Uterus (tissue), 2 donors: ENCODE results near the gene MYH13.

Experiments used
- CTCF ChIP-seq, 4 experiments: fragments of 200-600 bp in 2 of 4; fragments of 450-650 bp in 2 of 4; sonication (generic) in 2 of 4; IDR thresholded peaks; one replicate each; pipeline ENCODE4 v1.5.1; 2016 to 2019; ENCODE audit warnings: antibody characterized with exemption in 4 of 4, mild to moderate bottlenecking in 2 of 4, moderate library complexity in 1 of 4
- POLR2A ChIP-seq, 2 donors: fragments of 450-650 bp; IDR thresholded peaks; one replicate each; pipeline ENCODE4 v1.6.1; 2016; ENCODE audit warnings: antibody characterized with exemption in 2 of 2, mild to moderate bottlenecking in 1 of 2, moderate library complexity in 1 of 2

GRCh38 chr17:10270258-10270657 lies 102.5 kb downstream of the MYH13 start:
- TF ChIP-seq CTCF (IDR thresholded peaks at IDR 0.05) (no peak), POLR2A (IDR thresholded peaks at IDR 0.05) (no peak)
